ENCODE measurements around the gene EFNA1.

Gene EFNA1

GRCh38 chr1:155127105-155127966, at the start of gene EFNA1:
Gene EFNA1 (plus strand): TSS chr1:155127876. CDS start chr1:155127978, 102 bp downstream.
- no peak for DNase-seq (ENCODE audit: low read depth in 2 of 2)

GRCh38 chr1:155078469-155079209, 49.0 kb upstream of the EFNA1 start, which contains the start of gene EFNA3:
Gene EFNA3 (plus strand): TSS chr1:155078837. CDS start chr1:155078942, 105 bp downstream.
- DNase-seq (ENCODE audit: low read depth in 2 of 2) = no peak

GRCh38 chr1:155079210-155079486, 48.5 kb upstream of the EFNA1 start:
- DNase-seq (ENCODE audit: low read depth in 2 of 2) = no peak

- DNase-seq (ENCODE audit: low read depth in 2 of 2) = no peak
Observed at GRCh38 chr1:155079487-155080311, 48.0 kb upstream of the EFNA1 start.

GRCh38 chr1:155080312-155081228, 47.1 kb upstream of the EFNA1 start:
- no peak for DNase-seq (ENCODE audit: low read depth in 2 of 2)

GRCh38 chr1:155081472-155082300, 46.0 kb upstream of the EFNA1 start:
- DNase-seq (ENCODE audit: low read depth in 2 of 2) = no peak

- DNase-seq (ENCODE audit: low read depth in 2 of 2) = no peak
Observed at GRCh38 chr1:155082301-155083051, 45.2 kb upstream of the EFNA1 start.

GRCh38 chr1:155083052-155083541, 44.6 kb upstream of the EFNA1 start:
- DNase-seq (ENCODE audit: low read depth in 2 of 2) = no peak

- DNase-seq (ENCODE audit: low read depth in 2 of 2) = no peak
Observed at GRCh38 chr1:155083865-155084721, 43.6 kb upstream of the EFNA1 start.

GRCh38 chr1:155084722-155085503, 42.8 kb upstream of the EFNA1 start:
- DNase-seq (ENCODE audit: low read depth in 2 of 2) = peak; percentile 78

- peak; percentile 61 to 75 for DNase-seq (ENCODE audit: low read depth in 2 of 2)
Observed at GRCh38 chr1:155085504-155086127, 42.1 kb upstream of the EFNA1 start.

- peak; percentile 52 for DNase-seq (ENCODE audit: low read depth in 2 of 2)
Observed at GRCh38 chr1:155086128-155086741, 41.4 kb upstream of the EFNA1 start.

GRCh38 chr1:155086856-155087535, 40.7 kb upstream of the EFNA1 start:
- DNase-seq (ENCODE audit: low read depth in 2 of 2) = no peak

- peak; percentile 60 to 61 for DNase-seq (ENCODE audit: low read depth in 2 of 2)
Observed at GRCh38 chr1:155091071-155092051, 36.3 kb upstream of the EFNA1 start.

GRCh38 chr1:155092131-155092530, 35.5 kb upstream of the EFNA1 start:
- no peak for DNase-seq (ENCODE audit: low read depth in 2 of 2)

All from activated CD8-positive, alpha-beta memory T cell treated with anti-CD3 and anti-CD28 coated beads for 4 hours (primary cell).